A549 (cell line): Measurements from ENCODE around the gene KLHL3.

Source experiments
- CTCF ChIP-seq: fragments of >200 bp; sonication (Bioruptor Twin); formaldehyde crosslinking; IDR thresholded peaks from 3 replicates; pipeline ENCODE4 v1.5.1; 2016
- EP300 ChIP-seq, 2 experiments: fragments of >200 bp; sonication (Bioruptor Twin); formaldehyde crosslinking; IDR thresholded peaks; 2 replicates in 1 of 2; 3 replicates in 1 of 2; pipeline ENCODE4 v1.6.1; 2016 to 2017

GRCh38 chr5:137631453-137631852 lies 104.4 kb downstream of the KLHL3 start:
- TF ChIP-seq EP300 (IDR thresholded peaks at IDR 0.05): no peak
- TF ChIP-seq CTCF: no peak
